A549 (cell line): Measurements from ENCODE around the gene RNF225. TPM values are rescaled to one million over a fixed set of nuclear protein-coding genes. Genes with fewer than 3 reads are reported as not detected.
A peak's percentile ranks its signal among the peaks of the same experiment; 100 is the strongest.

Experiments used
- ATAC-seq, 2 experiments: fragments of 200-7000 bp in 1 of 2; fragments of >200 bp in 1 of 2; cut with Nextera tagmentation in 1 of 2; cut with Tn5 transposase in 1 of 2; 3 replicates each; pipeline versions ENCODE4 v1.8.0 to v1.9.1; 2018 to 2020; ENCODE audit warnings: mild to moderate bottlenecking in 1 of 2, moderate library complexity in 1 of 2
- CTCF ChIA-PET: fragments of 300-600 bp; sonication (Branson Sonifier 250); formaldehyde crosslinking; extraction: SDS; loops from one replicate; lab custom pipeline; 2021; ENCODE audit warnings: antibody characterized with exemption, inconsistent platforms; lab: Yijun Ruan, JAX
- POLR2A ChIA-PET: fragments of 350-600 bp; formaldehyde crosslinking; extraction: SDS; loops from one replicate; lab custom pipeline; 2021; ENCODE audit warnings: antibody characterized with exemption, inconsistent platforms; lab: Yijun Ruan, JAX
- DNase-seq, 2 experiments: peaks; one replicate each; pipeline versions ENCODE4 v3.0.0 to v3.0.0-alpha.2; 2011 to 2016; ENCODE audit warnings: low read depth in 1 of 2, low spot score in 1 of 2
- FAIRE-seq: peaks from 2 replicates; lab custom pipeline; 2011; peaks lifted over from hg19 to GRCh38; lab: Jason Lieb, UNC
- H3K27ac ChIP-seq, 2 experiments: fragments of >200 bp; sonication (Bioruptor Twin); formaldehyde crosslinking; 3 replicates each; pipeline ENCODE4 v1.5.1; 2016 to 2017
- H3K4me1 ChIP-seq: fragments of >200 bp; sonication (Bioruptor Twin); formaldehyde crosslinking; 3 replicates; pipeline ENCODE4 v1.6.1; 2016
- H3K4me2 ChIP-seq: fragments of >200 bp; sonication (Bioruptor Twin); formaldehyde crosslinking; 3 replicates; pipeline ENCODE4 v1.6.1; 2016
- H3K4me3 ChIP-seq: fragments of >200 bp; sonication (Bioruptor Twin); formaldehyde crosslinking; 3 replicates; pipeline ENCODE4 v1.5.1; 2016
- H3K9me3 ChIP-seq: fragments of >200 bp; sonication (Bioruptor Twin); formaldehyde crosslinking; 3 replicates; pipeline ENCODE4 v1.6.1; 2016
- CBX2 ChIP-seq: fragments of 200-600 bp; sonication (generic); IDR thresholded peaks from 2 replicates; pipeline ENCODE4 v1.6.1; 2016; ENCODE audit warnings: low read depth, mild to moderate bottlenecking, borderline replicate concordance
- CHD2 ChIP-seq: fragments of 150-350 bp; IDR thresholded peaks from 2 replicates; pipeline ENCODE4 v1.6.1; 2014; ENCODE audit warnings: low read length; ENCODE audit not compliant: partially characterized antibody
- CHD4 ChIP-seq: fragments of 200-600 bp; sonication (generic); IDR thresholded peaks from 2 replicates; pipeline ENCODE4 v1.6.1; 2016; ENCODE audit warnings: antibody characterized with exemption, mild to moderate bottlenecking, borderline replicate concordance
- EHF ChIP-seq: fragments of 250-450 bp; sonication (Bioruptor Pico); IDR thresholded peaks from 2 replicates; pipeline ENCODE4 v1.5.0; 2020; ENCODE audit warnings: mild to moderate bottlenecking
- FOSB ChIP-seq: fragments of 250-450 bp; sonication (Bioruptor Pico); IDR thresholded peaks from 2 replicates; pipeline ENCODE4 v1.5.0; 2020; ENCODE audit warnings: mild to moderate bottlenecking, moderate library complexity
- FOSL2 ChIP-seq, 2 experiments: fragments of 450-650 bp in 1 of 2; fragments of >200 bp in 1 of 2; sonication (Bioruptor Twin) in 1 of 2; formaldehyde crosslinking; IDR thresholded peaks; 2 replicates each; pipeline versions ENCODE4 v1.5.0 to v1.6.1; 2016 to 2020; ENCODE audit warnings: mild to moderate bottlenecking in 1 of 2, moderate library complexity in 1 of 2
- FOXS1 ChIP-seq: fragments of 250-450 bp; sonication (Bioruptor Pico); IDR thresholded peaks from 2 replicates; pipeline ENCODE4 v1.5.0; 2020; ENCODE audit warnings: mild to moderate bottlenecking, moderate library complexity
- GATA3 ChIP-seq: IDR thresholded peaks from 2 replicates; pipeline ENCODE4 v1.6.1; 2012; ENCODE audit warnings: borderline replicate concordance
- HEYL ChIP-seq: fragments of 250-450 bp; sonication (Bioruptor Pico); IDR thresholded peaks from 2 replicates; pipeline ENCODE4 v1.8.0; 2021; ENCODE audit warnings: mild to moderate bottlenecking, moderate library complexity
- HOXB5 ChIP-seq: fragments of 250-450 bp; sonication (Bioruptor Pico); IDR thresholded peaks from 2 replicates; pipeline ENCODE4 v1.5.0; 2020; ENCODE audit warnings: mild to moderate bottlenecking, moderate library complexity
- JUNB ChIP-seq: fragments of >200 bp; sonication (Bioruptor Twin); formaldehyde crosslinking; IDR thresholded peaks from 2 replicates; pipeline ENCODE4 v1.6.1; 2016
- KDM5A ChIP-seq: fragments of 200-600 bp; sonication (generic); IDR thresholded peaks from 2 replicates; pipeline ENCODE4 v1.6.1; 2016; ENCODE audit warnings: antibody characterized with exemption, mild to moderate bottlenecking
- MAZ ChIP-seq: fragments of 150-350 bp; IDR thresholded peaks from 2 replicates; pipeline ENCODE4 v1.6.1; 2014; ENCODE audit warnings: antibody characterized with exemption, low read depth, low read length, borderline replicate concordance
- MYC ChIP-seq: IDR thresholded peaks from 2 replicates; pipeline ENCODE4 v1.6.1; 2012; ENCODE audit warnings: mild to moderate bottlenecking, inconsistent platforms, low read length, improper control_type of control experiment, borderline replicate concordance
- NFE2L2 ChIP-seq: fragments of 150-350 bp; conservative IDR thresholded peaks from 2 replicates; pipeline ENCODE4 v1.6.1; 2014; ENCODE audit warnings: low read length
- RNF2 ChIP-seq: fragments of 200-600 bp; sonication (generic); IDR thresholded peaks from 2 replicates; pipeline ENCODE4 v1.6.1; 2016; ENCODE audit warnings: low read depth, mild to moderate bottlenecking, antibody characterized with exemption, moderate library complexity, borderline replicate concordance
- SREBF2 ChIP-seq: fragments of 450-650 bp; IDR thresholded peaks from 2 replicates; pipeline ENCODE4 v1.6.1; 2014; ENCODE audit warnings: mild to moderate bottlenecking, moderate library complexity
- ZC3H11A ChIP-seq: fragments of 450-650 bp; IDR thresholded peaks from 2 replicates; pipeline ENCODE4 v1.6.1; 2014; ENCODE audit warnings: antibody characterized with exemption, mild to moderate bottlenecking
- ZFP36 ChIP-seq: fragments of 450-650 bp; IDR thresholded peaks from 2 replicates; pipeline ENCODE4 v1.6.1; 2014; ENCODE audit warnings: borderline replicate concordance; ENCODE audit not compliant: partially characterized antibody
- WGBS: methylation state at CpG from one replicate; pipeline ENCODE4 v1.1.6; 2017; ENCODE audit errors: missing lambda C conversion rate; 5-methylcytosine and 5-hydroxymethylcytosine counted together
- polyA plus RNA-seq, 4 experiments: library from polyadenylated mRNA; depleted of rRNA in 3 of 4; stranded (reverse); fragments of >200 nt; fragmentation: RNase III in 1 of 4; extraction: RNeasy Plus Mini Kit Qiagen cat#74134 plus additional on column Dnase treatment in 1 of 4; gene quantifications; 2 replicates in 3 of 4; 3 replicates in 1 of 4; pipeline ENCODE4 v1.2.3, GENCODE V29; 2011 to 2017
- TF ChIP-seq, protein P1 (sequence below): fragments of 150-350 bp; IDR thresholded peaks from 2 replicates; pipeline ENCODE4 v1.6.1; 2014; ENCODE audit warnings: low read depth, mild to moderate bottlenecking, low read length
- TF ChIP-seq, protein P2 (sequence below): fragments of 450-650 bp; IDR thresholded peaks from 2 replicates; pipeline ENCODE4 v1.6.1; 2014; ENCODE audit warnings: antibody characterized with exemption
- TF ChIP-seq, protein P3 (sequence below): fragments of 250-450 bp; sonication (Bioruptor Pico); IDR thresholded peaks from 2 replicates; pipeline ENCODE4 v1.5.0; 2021; ENCODE audit warnings: mild to moderate bottlenecking, moderate library complexity, borderline replicate concordance

Gene RNF225
- polyA plus RNA-seq, 2 of the 4 experiments (the other 2 are of a cell fraction): not detected

DNA sequence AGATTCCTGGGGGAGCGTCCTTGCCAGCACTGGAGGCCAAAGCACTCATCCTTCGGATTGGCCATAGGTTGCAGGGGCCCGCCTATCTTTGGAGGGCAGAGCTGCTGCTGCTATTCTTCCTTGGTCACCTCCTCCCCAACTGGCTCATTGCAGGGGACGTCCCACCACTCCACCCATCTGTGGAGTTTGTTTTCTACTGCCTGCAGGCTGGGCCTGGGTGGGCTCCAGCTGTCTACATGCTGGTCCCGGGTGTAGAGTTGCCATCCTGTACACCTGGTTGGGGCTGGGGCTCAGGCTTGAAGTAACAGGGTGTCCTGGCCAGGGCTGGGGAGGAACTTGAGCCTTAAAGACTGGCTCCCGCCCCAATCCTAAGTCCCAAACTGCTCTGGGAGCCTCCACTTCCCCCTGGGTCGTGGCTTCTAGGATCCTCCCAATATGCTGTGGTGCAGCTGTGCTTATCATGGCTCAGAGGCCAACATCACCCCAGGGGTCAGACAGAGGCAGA lies 2.1 kb downstream of the RNF225 start:
- ATAC-seq: no peak
- POLR2A ChIA-PET: no interaction called here

DNA sequence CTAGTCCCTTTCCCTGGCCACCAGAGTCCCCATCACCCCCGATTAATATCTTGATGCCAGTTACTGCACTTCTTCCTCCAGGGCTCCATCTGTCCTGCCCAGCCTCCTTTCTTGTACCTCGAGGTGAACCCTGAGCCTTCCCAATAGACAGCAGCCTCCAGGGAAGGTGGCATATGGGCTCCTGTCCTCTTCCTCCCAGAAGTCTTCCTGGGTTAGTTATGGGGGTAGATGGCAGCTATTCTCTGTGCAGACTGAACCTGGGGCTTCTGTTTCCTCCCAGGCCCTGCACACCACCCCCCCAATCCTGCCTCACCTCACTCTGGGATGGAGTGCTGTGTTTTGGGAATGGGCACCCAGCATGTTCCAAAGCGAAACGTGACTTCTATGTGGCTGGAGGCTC lies 2.6 kb downstream of the RNF225 start:
- H3K27ac ChIP-seq: no peak overlapping the region
- FAIRE-seq: no peak
- no peak overlapping the region for H3K4me3 ChIP-seq
- H3K4me2 ChIP-seq: no peak overlapping the region
- ATAC-seq: no peak
- peaks cover 32% of the 10 kb centered on the region for H3K4me1 ChIP-seq
- ChIA-PET POLR2A (no interaction called here), CTCF (interaction anchor here (0.9 to 1.0 kb wide), 2 partner anchors 9 to 122 kb away, joined by 3 read pairs; partner anchors contain the start of gene ZBTB45)
- H3K9me3 ChIP-seq: no peaks in the 10 kb centered on the region
- 65% methylated on average over 4 of the region's 4 CpGs for WGBS
- no peak for TF ChIP-seq CBX2
- peak; percentile 64 for TF ChIP-seq ZFP36
- TF ChIP-seq, all 56 proteins: peak for 1
- no peak for DNase-seq

More for the DNA sequence above, 2.1 kb downstream of the RNF225 start:
- no peak overlapping the region for H3K4me3 ChIP-seq
- H3K4me1 ChIP-seq: peaks cover 32% of the 10 kb centered on the region
- CTCF ChIA-PET: interaction anchor here (0.9 kb wide), 1 partner anchor 122 kb away, joined by 3 read pairs; the partner anchor contains the start of gene ZBTB45
- no peak for DNase-seq
- FAIRE-seq: no peak
- no peaks in the 10 kb centered on the region for H3K9me3 ChIP-seq
- no peak overlapping the region for H3K4me2 ChIP-seq
- no peak overlapping the region for H3K27ac ChIP-seq
- TF ChIP-seq EHF (CRISPR knock-in tag) (no peak), FOXS1 (no peak), MAZ (no peak), HOXB5 (CRISPR knock-in tag) (no peak), JUNB (no peak), CHD4 (no peak), SREBF2 (no peak)
- TF ChIP-seq, protein P1, sequence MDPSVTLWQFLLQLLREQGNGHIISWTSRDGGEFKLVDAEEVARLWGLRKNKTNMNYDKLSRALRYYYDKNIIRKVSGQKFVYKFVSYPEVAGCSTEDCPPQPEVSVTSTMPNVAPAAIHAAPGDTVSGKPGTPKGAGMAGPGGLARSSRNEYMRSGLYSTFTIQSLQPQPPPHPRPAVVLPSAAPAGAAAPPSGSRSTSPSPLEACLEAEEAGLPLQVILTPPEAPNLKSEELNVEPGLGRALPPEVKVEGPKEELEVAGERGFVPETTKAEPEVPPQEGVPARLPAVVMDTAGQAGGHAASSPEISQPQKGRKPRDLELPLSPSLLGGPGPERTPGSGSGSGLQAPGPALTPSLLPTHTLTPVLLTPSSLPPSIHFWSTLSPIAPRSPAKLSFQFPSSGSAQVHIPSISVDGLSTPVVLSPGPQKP: no peak
- WGBS: 77% methylated on average over 6 of the region's 7 CpGs

DNA sequence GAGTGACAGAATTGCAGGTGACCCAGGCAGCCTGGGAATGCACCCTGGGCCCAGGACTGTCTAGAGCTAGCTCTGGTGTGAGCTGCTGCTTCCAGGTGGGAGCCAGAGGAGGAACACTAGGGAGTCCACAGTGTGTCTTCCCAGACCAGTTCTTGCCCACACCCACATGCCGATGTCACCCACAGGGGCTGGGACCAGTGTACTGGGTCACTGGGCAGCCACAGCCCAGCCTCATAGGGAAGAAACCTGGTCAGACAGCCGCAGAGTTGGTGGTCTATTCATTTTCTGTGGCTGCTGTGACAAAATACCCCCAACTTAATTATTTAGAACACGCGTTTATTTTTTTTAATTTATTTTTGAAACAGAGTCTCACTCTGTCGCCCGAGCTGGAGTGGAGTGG lies 3.1 kb downstream of the RNF225 start:
- no peak for ATAC-seq
- no peaks in the 10 kb centered on the region for H3K9me3 ChIP-seq
- TF ChIP-seq, protein P2, sequence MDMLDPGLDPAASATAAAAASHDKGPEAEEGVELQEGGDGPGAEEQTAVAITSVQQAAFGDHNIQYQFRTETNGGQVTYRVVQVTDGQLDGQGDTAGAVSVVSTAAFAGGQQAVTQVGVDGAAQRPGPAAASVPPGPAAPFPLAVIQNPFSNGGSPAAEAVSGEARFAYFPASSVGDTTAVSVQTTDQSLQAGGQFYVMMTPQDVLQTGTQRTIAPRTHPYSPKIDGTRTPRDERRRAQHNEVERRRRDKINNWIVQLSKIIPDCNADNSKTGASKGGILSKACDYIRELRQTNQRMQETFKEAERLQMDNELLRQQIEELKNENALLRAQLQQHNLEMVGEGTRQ: no peak
- no peak for TF ChIP-seq FOSB (CRISPR knock-in tag)
- no peak for TF ChIP-seq EHF (CRISPR knock-in tag)
- no peak for TF ChIP-seq KDM5A
- no peak for TF ChIP-seq GATA3
- no peak for TF ChIP-seq MYC
- TF ChIP-seq, protein P3, sequence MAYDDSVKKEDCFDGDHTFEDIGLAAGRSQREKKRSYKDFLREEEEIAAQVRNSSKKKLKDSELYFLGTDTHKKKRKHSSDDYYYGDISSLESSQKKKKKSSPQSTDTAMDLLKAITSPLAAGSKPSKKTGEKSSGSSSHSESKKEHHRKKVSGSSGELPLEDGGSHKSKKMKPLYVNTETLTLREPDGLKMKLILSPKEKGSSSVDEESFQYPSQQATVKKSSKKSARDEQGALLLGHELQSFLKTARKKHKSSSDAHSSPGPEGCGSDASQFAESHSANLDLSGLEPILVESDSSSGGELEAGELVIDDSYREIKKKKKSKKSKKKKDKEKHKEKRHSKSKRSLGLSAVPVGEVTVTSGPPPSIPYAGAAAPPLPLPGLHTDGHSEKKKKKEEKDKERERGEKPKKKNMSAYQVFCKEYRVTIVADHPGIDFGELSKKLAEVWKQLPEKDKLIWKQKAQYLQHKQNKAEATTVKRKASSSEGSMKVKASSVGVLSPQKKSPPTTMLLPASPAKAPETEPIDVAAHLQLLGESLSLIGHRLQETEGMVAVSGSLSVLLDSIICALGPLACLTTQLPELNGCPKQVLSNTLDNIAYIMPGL (CRISPR knock-in tag): no peak
- no peak for TF ChIP-seq RNF2
- TF ChIP-seq, protein P1: no peak
- no peak for TF ChIP-seq CHD2
- no peak for TF ChIP-seq HOXB5 (CRISPR knock-in tag)
- TF ChIP-seq ZC3H11A: no peak
- TF ChIP-seq HEYL: no peak
- no peak for TF ChIP-seq FOSL2 (IDR thresholded peaks at IDR 0.05)
- TF ChIP-seq FOSL2 (CRISPR knock-in tag; IDR thresholded peaks at IDR 0.05): no peak
- TF ChIP-seq NFE2L2: no peak
- TF ChIP-seq, all 56 proteins: peak for 0
- Histone ChIP-seq H3K4me2 (no peak overlapping the region), H3K27ac (no peak overlapping the region), H3K4me1 (peaks cover 32% of the 10 kb centered on the region), H3K4me3 (no peak overlapping the region)
- CTCF ChIA-PET: interaction anchor here (1.0 kb wide), 1 partner anchor 9 kb away, joined by 3 read pairs; no protein-coding TSS in a partner anchor
- DNase-seq (no peak), FAIRE-seq (no peak)
- 92% methylated on average over 6 of the region's 6 CpGs for WGBS
- POLR2A ChIA-PET: no interaction called here
